Neutrophil (primary cell): ENCODE data around the gene SLC9A9.

Experiments used
- H3K27ac ChIP-seq: fragments of 200-600 bp; sonication (generic); 2 replicates; pipeline ENCODE4 v1.5.1; 2016; ENCODE audit warnings: mild to moderate bottlenecking, moderate library complexity
- H3K27me3 ChIP-seq: fragments of 200-600 bp; sonication (generic); 2 replicates; pipeline ENCODE4 v1.6.0; 2016; ENCODE audit warnings: mild to moderate bottlenecking
- H3K36me3 ChIP-seq: fragments of 200-600 bp; sonication (generic); 2 replicates; pipeline ENCODE4 v1.5.1; 2017
- H3K4me1 ChIP-seq, 2 experiments: fragments of 200-600 bp in 1 of 2; sonication (generic) in 1 of 2; 1 replicate in 1 of 2; 2 replicates in 1 of 2; pipeline versions ENCODE4 v1.5.1 to v1.6.1; 2013 to 2016; ENCODE audit warnings: low read depth in 1 of 2, low read length in 1 of 2, mild to moderate bottlenecking in 1 of 2, moderate library complexity in 1 of 2; ENCODE audit not compliant: control insufficient read depth in 1 of 2, insufficient read depth in 1 of 2
- H3K4me3 ChIP-seq, 2 experiments: fragments of 200-600 bp in 1 of 2; sonication (generic) in 1 of 2; 1 replicate in 1 of 2; 2 replicates in 1 of 2; pipeline ENCODE4 v1.5.1; 2013 to 2016; ENCODE audit warnings: low read depth in 1 of 2, low read length in 1 of 2, mild to moderate bottlenecking in 1 of 2, moderate library complexity in 1 of 2
- H3K9me3 ChIP-seq: fragments of 200-600 bp; sonication (generic); 2 replicates; pipeline ENCODE4 v1.5.1; 2016
- CTCF ChIP-seq: fragments of 200-600 bp; sonication (generic); IDR thresholded peaks from 2 replicates; pipeline ENCODE4 v1.5.1; 2016; ENCODE audit warnings: antibody characterized with exemption

Gene SLC9A9

GRCh38 chr3:143424874-143425273, 423.4 kb downstream of the SLC9A9 start:
- no peak for TF ChIP-seq CTCF
- H3K4me1 ChIP-seq, result peaks cover 4 to 9% of the 10 kb centered on the region in 2 experiments
- no peaks in the 10 kb centered on the region for H3K27me3 ChIP-seq
- H3K4me3 ChIP-seq, result no peak overlapping the region
- H3K27ac ChIP-seq, result no peak overlapping the region
- H3K36me3 ChIP-seq, result no peaks in the 10 kb centered on the region
- H3K9me3 ChIP-seq, result no peaks in the 10 kb centered on the region

GRCh38 chr3:143421556-143421955, 426.7 kb downstream of the SLC9A9 start:
- H3K9me3 ChIP-seq, result no peaks in the 10 kb centered on the region
- no peaks in the 10 kb centered on the region for H3K4me1 ChIP-seq
- H3K27me3 ChIP-seq, result no peaks in the 10 kb centered on the region
- no peak overlapping the region for H3K27ac ChIP-seq
- no peak for TF ChIP-seq CTCF
- no peak overlapping the region for H3K4me3 ChIP-seq
- H3K36me3 ChIP-seq, result no peaks in the 10 kb centered on the region

GRCh38 chr3:143419611-143420010, 428.7 kb downstream of the SLC9A9 start:
- no peak overlapping the region for H3K4me3 ChIP-seq
- no peak overlapping the region for H3K27ac ChIP-seq
- TF ChIP-seq CTCF, result no peak
- no peaks in the 10 kb centered on the region for H3K9me3 ChIP-seq
- H3K4me1 ChIP-seq, result no peaks in the 10 kb centered on the region
- no peaks in the 10 kb centered on the region for H3K36me3 ChIP-seq
- no peaks in the 10 kb centered on the region for H3K27me3 ChIP-seq

- TF ChIP-seq CTCF, result no peak
- H3K27ac ChIP-seq, result no peak overlapping the region
- no peaks in the 10 kb centered on the region for H3K36me3 ChIP-seq
- no peaks in the 10 kb centered on the region for H3K27me3 ChIP-seq
- no peaks in the 10 kb centered on the region for H3K9me3 ChIP-seq
- H3K4me1 ChIP-seq, result no peaks in the 10 kb centered on the region
- no peak overlapping the region for H3K4me3 ChIP-seq
Measured at GRCh38 chr3:143418391-143418790, 429.9 kb downstream of the SLC9A9 start.

- H3K4me1 ChIP-seq, result no peaks in the 10 kb centered on the region
- H3K27ac ChIP-seq, result no peak overlapping the region
- no peaks in the 10 kb centered on the region for H3K27me3 ChIP-seq
- H3K4me3 ChIP-seq, result no peak overlapping the region
- no peaks in the 10 kb centered on the region for H3K9me3 ChIP-seq
- no peaks in the 10 kb centered on the region for H3K36me3 ChIP-seq
- TF ChIP-seq CTCF, result no peak
Measured at GRCh38 chr3:143416229-143416628, 432.0 kb downstream of the SLC9A9 start.
